CD4-positive, alpha-beta T cell treated with Interleukin-21 for 1 hour (primary cell): Measurements from ENCODE around the gene SKOR2.
"Not testable (repeated sequence)": the region's sequence is repeated elsewhere in the genome, so short reads cannot be mapped to it uniquely, and the experiment has no call there.

Source experiments
- DNase-seq: peaks from one replicate; pipeline ENCODE4 v3.0.0-alpha.2; 2020

SKOR2 gene

GRCh38 chr18:47254341-47254939 is 3.0 kb upstream of the SKOR2 start:
- no peak for DNase-seq

GRCh38 chr18:47253101-47253654 is 1.7 kb upstream of the SKOR2 start:
- DNase-seq, result no peak

- DNase-seq, result no peak
These were observed 941 bp downstream of the SKOR2 start for GRCh38 chr18:47250391-47251046.

GRCh38 chr18:47249314-47249981 is 2.0 kb downstream of the SKOR2 start:
- no peak for DNase-seq

GRCh38 chr18:47248604-47249313 is 2.7 kb downstream of the SKOR2 start:
- no peak for DNase-seq

GRCh38 chr18:47248115-47248603 is 3.3 kb downstream of the SKOR2 start:
- DNase-seq, result no peak

GRCh38 chr18:47247416-47248114 is 3.9 kb downstream of the SKOR2 start:
- DNase-seq, result no peak

GRCh38 chr18:47247036-47247415 is 4.4 kb downstream of the SKOR2 start:
- DNase-seq, result no peak

- DNase-seq, result no peak
These were observed 5.2 kb downstream of the SKOR2 start for GRCh38 chr18:47246027-47246971.

GRCh38 chr18:47244086-47244485 is 7.4 kb downstream of the SKOR2 start:
- DNase-seq, result no peak

- DNase-seq, result no peak
These were observed 16.4 kb downstream of the SKOR2 start for GRCh38 chr18:47235096-47235495.

GRCh38 chr18:47226660-47227059 is 24.8 kb downstream of the SKOR2 start:
- DNase-seq, result no peak

- DNase-seq, result peak; percentile 19
These were observed 35.8 kb downstream of the SKOR2 start for GRCh38 chr18:47215554-47216138.

- DNase-seq, result no peak
These were observed 42.3 kb downstream of the SKOR2 start for GRCh38 chr18:47209171-47209570.

GRCh38 chr18:47206945-47207637 is 44.4 kb downstream of the SKOR2 start:
- no peak for DNase-seq

- peak; percentile 52 for DNase-seq
These were observed 46.4 kb downstream of the SKOR2 start for GRCh38 chr18:47204908-47205522.

- DNase-seq, result no peak
These were observed 47.6 kb downstream of the SKOR2 start for GRCh38 chr18:47203626-47204464.

- not testable (repeated sequence) for DNase-seq
These were observed 55.5 kb downstream of the SKOR2 start for GRCh38 chr18:47195961-47196360.

GRCh38 chr18:47191961-47192360 is 59.5 kb downstream of the SKOR2 start:
- DNase-seq, result no peak
